Caco-2 (cell line): ENCODE results near the gene PAK5. TPM values are rescaled to one million over a fixed set of nuclear protein-coding genes. Genes with fewer than 3 reads are reported as not detected.

Source experiments
- BruUV-seq: library from RNA; stranded (reverse); fragments of 400-500 nt; replicated peaks from 2 replicates; lab custom pipeline; 2021; lab: Mats Ljungman, UMichigan
- CTCF ChIA-PET: fragments of 300-600 bp; sonication (Branson Sonifier 250); formaldehyde crosslinking; loops from one replicate; lab custom pipeline; 2022; ENCODE audit warnings: antibody characterized with exemption; lab: Charles Lee
- POLR2A ChIA-PET: fragments of 300-600 bp; sonication (Branson Sonifier 250); formaldehyde crosslinking; loops from one replicate; lab custom pipeline; 2022; ENCODE audit warnings: antibody characterized with exemption; lab: Charles Lee
- DNase-seq, 2 experiments: peaks; one replicate each; pipeline versions ENCODE4 v3.0.0 to v3.0.0-alpha.2; 2020 to 2022
- H3K27me3 ChIP-seq: replicated peaks from 2 replicates; pipeline ENCODE4 v1.6.0; 2011; ENCODE audit warnings: low read length; ENCODE audit not compliant: control insufficient read depth, insufficient read depth
- H3K36me3 ChIP-seq: 2 replicates; pipeline ENCODE4 v1.5.1; 2011; ENCODE audit warnings: low read length; ENCODE audit not compliant: control insufficient read depth, insufficient read depth
- H3K4me1 ChIP-seq: fragments of 250-450 bp; sonication (Bioruptor Pico); 2 replicates; pipeline ENCODE4 v1.5.1; 2020; ENCODE audit warnings: mild to moderate bottlenecking
- H3K4me3 ChIP-seq: 2 replicates; pipeline ENCODE4 v1.5.1; 2011; ENCODE audit warnings: low read depth, mild to moderate bottlenecking, control low read depth, low read length
- H3K9me3 ChIP-seq: fragments of 250-450 bp; sonication (Bioruptor Pico); 2 replicates; pipeline ENCODE4 v1.5.1; 2020; ENCODE audit warnings: mild to moderate bottlenecking, moderate library complexity
- H3K27ac Mint-ChIP-seq: one replicate; pipeline ENCODE4 v1.8.0; 2022; ENCODE audit warnings: mixed read lengths; ENCODE audit not compliant: unreplicated experiment
- H3K27me3 Mint-ChIP-seq: one replicate; pipeline ENCODE4 v1.8.0; 2022; ENCODE audit warnings: mixed read lengths; ENCODE audit not compliant: insufficient read depth, unreplicated experiment
- H3K36me3 Mint-ChIP-seq: one replicate; pipeline ENCODE4 v1.8.0; 2022; ENCODE audit warnings: mild to moderate bottlenecking, mixed read lengths; ENCODE audit not compliant: insufficient read depth, unreplicated experiment
- H3K4me1 Mint-ChIP-seq: one replicate; pipeline ENCODE4 v1.8.0; 2022; ENCODE audit warnings: low read depth, mixed read lengths; ENCODE audit not compliant: unreplicated experiment
- H3K4me3 Mint-ChIP-seq: one replicate; pipeline ENCODE4 v1.8.0; 2022; ENCODE audit warnings: mild to moderate bottlenecking, moderate library complexity, mixed read lengths; ENCODE audit not compliant: unreplicated experiment
- H3K9me3 Mint-ChIP-seq: one replicate; pipeline ENCODE4 v1.8.0; 2022; ENCODE audit warnings: mixed read lengths; ENCODE audit not compliant: unreplicated experiment
- CTCF ChIP-seq, 2 experiments: fragments of 200-600 bp in 1 of 2; IDR thresholded peaks; 1 replicate in 1 of 2; 2 replicates in 1 of 2; pipeline versions ENCODE4 v1.5.1 to v1.8.0; 2011 to 2022; ENCODE audit warnings: antibody characterized with exemption in 1 of 2, control low read depth in 1 of 2, inconsistent platforms in 1 of 2, low read depth in 1 of 2, low read length in 1 of 2, mild to moderate bottlenecking in 1 of 2, moderate library complexity in 1 of 2; ENCODE audit not compliant: insufficient read depth in 1 of 2, severe bottlenecking in 1 of 2, unreplicated experiment in 1 of 2
- intact Hi-C: fragments of 100-400 bp; cut with micrococcal nuclease; formaldehyde crosslinking; loops from one replicate; pipeline ENCODE4 v1.10.0; 2022; ENCODE audit not compliant: unreplicated experiment
- total RNA-seq: library from RNA; stranded (reverse); gene quantifications from 2 replicates; pipeline ENCODE4 v1.2.3, GENCODE V29; 2022

PAK5 gene
- total RNA-seq, 1 experiment from 2014 or later, result not detected

DNA sequence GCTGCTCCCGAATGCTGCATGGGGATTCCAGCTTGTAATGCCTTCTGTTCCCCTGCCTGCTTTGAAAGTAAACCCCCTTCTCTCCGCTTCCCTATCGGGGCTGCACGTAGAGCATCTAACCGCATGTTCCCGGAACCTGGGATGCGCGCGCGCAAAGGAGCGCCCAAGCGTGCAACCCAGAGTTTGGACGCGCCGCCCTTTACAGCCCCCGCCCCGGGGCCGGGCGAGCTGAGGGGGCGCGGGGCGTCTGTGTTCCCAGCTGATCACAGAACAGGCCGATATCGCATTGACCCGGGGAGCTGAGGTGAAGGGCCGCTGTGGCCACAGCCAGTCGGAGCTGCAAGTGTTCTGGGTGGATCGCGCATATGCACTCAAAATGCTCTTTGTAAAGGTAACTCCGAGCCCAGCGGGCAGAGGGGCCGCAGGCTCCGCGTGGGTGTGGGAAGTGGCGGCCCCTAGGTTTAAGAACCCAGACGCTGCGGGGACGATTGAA lies 323.1 kb downstream of the PAK5 start:
- BruUV-seq, result no TSS peak
- TF ChIP-seq CTCF (IDR thresholded peaks at IDR 0.05; ENCODE audit: insufficient read depth in 1 of 2, low read depth in 1 of 2, low read length in 1 of 2, severe bottlenecking in 1 of 2, unreplicated experiment in 1 of 2), result no peak

DNA sequence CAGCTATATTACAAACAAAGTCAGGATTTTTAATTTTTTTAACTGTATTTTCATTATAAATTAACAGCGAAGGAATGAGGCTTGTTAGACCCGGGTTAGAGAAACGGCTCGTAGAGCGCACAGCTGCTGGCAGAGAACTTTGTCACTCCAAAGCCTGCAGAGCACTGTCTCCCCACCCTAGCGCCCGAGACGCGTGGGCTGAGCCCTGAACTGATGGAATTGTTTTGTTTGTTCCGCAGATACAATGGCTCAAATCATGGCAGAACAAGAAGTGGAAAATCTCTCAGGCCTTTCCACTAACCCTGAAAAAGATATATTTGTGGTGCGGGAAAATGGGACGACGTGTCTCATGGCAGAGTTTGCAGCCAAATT lies 323.7 kb downstream of the PAK5 start:
- ChIA-PET POLR2A (no interaction called here), CTCF (no interaction called here)
- Mint-ChIP-seq H3K4me3 (no peak overlapping the region), H3K4me1 (no peaks in the 10 kb centered on the region), H3K27me3 (peaks cover 18% of the 10 kb centered on the region), H3K27ac (no peak overlapping the region), H3K36me3 (no peaks in the 10 kb centered on the region), H3K9me3 (no peaks in the 10 kb centered on the region)
- Histone ChIP-seq H3K27me3 (no peaks in the 10 kb centered on the region), H3K4me1 (no peaks in the 10 kb centered on the region), H3K4me3 (no peak overlapping the region), H3K9me3 (no peaks in the 10 kb centered on the region), H3K36me3 (no peaks in the 10 kb centered on the region)
- intact Hi-C loops, result no loop called here
- DNase-seq, result no peak
- TF ChIP-seq CTCF (IDR thresholded peaks at IDR 0.05; ENCODE audit: insufficient read depth in 1 of 2, low read depth in 1 of 2, low read length in 1 of 2, severe bottlenecking in 1 of 2, unreplicated experiment in 1 of 2), result no peak
- BruUV-seq, result no TSS peak

More for the DNA sequence above, 323.1 kb downstream of the PAK5 start:
- Mint-ChIP-seq H3K36me3 (no peaks in the 10 kb centered on the region), H3K27me3 (peaks cover 19% of the 10 kb centered on the region), H3K9me3 (no peaks in the 10 kb centered on the region), H3K4me1 (no peaks in the 10 kb centered on the region), H3K4me3 (no peak overlapping the region), H3K27ac (no peak overlapping the region)
- ChIA-PET CTCF (no interaction called here), POLR2A (no interaction called here)
- intact Hi-C loops, result no loop called here
- no peak overlapping the region for H3K4me3 ChIP-seq
- DNase-seq, result no peak
- no peaks in the 10 kb centered on the region for H3K27me3 ChIP-seq
- H3K4me1 ChIP-seq, result no peaks in the 10 kb centered on the region
- H3K9me3 ChIP-seq, result no peaks in the 10 kb centered on the region
- H3K36me3 ChIP-seq, result no peaks in the 10 kb centered on the region

DNA sequence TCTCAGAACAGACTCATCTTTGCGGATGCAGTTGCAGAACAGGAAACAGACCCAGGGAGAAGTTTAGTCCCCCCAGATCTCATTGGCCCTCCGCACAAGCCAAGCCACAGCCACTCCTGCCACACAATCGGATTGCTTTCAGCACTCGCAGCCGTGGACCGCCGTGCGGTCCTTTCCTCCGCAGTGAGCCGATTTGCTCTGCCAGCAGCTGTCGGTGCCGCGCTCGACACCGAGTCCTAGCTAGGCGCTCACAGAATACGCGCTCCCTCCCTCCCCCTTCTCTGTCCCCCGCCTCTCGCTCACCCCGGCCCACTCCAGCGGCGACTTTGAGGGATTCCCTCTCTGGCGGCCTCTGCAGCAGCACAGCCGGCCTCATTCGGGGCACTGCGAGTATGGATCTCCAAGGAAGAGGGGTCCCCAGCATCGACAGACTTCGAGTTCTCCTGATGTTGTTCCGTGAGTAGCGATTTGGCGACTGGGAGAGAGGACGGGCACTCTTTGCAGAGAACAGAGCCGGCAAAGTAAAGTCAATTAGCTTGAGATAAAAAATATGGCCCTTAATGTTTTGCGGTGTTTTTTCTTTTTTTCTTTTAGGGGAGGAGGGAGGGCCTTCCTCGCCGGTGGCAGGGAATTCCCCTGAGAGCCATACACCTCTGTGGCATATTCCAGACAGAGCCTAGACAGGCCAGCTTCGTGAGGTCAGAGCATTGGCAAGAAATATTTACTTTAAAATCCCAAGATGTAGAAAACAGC lies 324.2 kb downstream of the PAK5 start, which contains the start of gene LAMP5:
Gene LAMP5, plus strand, starts transcription at position 130 of the 753 bp plus-strand sequence. Its CDS starts 263 bp downstream, at position 393.
- BruUV-seq, result no TSS peak
- peaks cover 18% of the 10 kb centered on the region for H3K27me3 Mint-ChIP-seq
- intact Hi-C loops, result loop anchor here (5.0 kb wide), 1 partner anchor 98 kb away; no protein-coding TSS in a partner anchor
- Histone ChIP-seq H3K4me1 (no peaks in the 10 kb centered on the region), H3K9me3 (no peaks in the 10 kb centered on the region), H3K36me3 (no peaks in the 10 kb centered on the region), H3K4me3 (no peak within 1 kb of the TSS), H3K27me3 (no peaks in the 10 kb centered on the region)
- ChIA-PET POLR2A (no interaction called here), CTCF (no interaction called here)
- no peak for DNase-seq
- no peak within 1 kb of the TSS for H3K27ac Mint-ChIP-seq
- no peaks in the 10 kb centered on the region for H3K36me3 Mint-ChIP-seq
- no peak for TF ChIP-seq CTCF (IDR thresholded peaks at IDR 0.05; ENCODE audit: insufficient read depth in 1 of 2, low read depth in 1 of 2, low read length in 1 of 2, severe bottlenecking in 1 of 2, unreplicated experiment in 1 of 2)
- H3K9me3 Mint-ChIP-seq, result no peaks in the 10 kb centered on the region
- H3K4me3 Mint-ChIP-seq, result no peak within 1 kb of the TSS
- no peaks in the 10 kb centered on the region for H3K4me1 Mint-ChIP-seq
